Caki2 (cell line): ENCODE results near the gene PAPPA2. TPM values are rescaled to one million over a fixed set of nuclear protein-coding genes. Genes with fewer than 3 reads are reported as not detected.
"Not testable (repeated sequence)": the region's sequence is repeated elsewhere in the genome, so short reads cannot be mapped to it uniquely, and the experiment has no call there.

ENCODE experiments used
- DNase-seq: peaks from one replicate; pipeline ENCODE4 v3.0.0-alpha.2; 2015; ENCODE audit warnings: low read depth
- in situ Hi-C: cut with HindIII; loops from 2 replicates; pipeline ENCODE4 v1.10.0; 2016; ENCODE audit warnings: low sequenced_read_pairs, low pct_unique_long_range_greater_than_20kb, mixed read lengths
- total RNA-seq: library from RNA; depleted of rRNA; stranded (reverse); fragments of >200 nt; shearing (Covaris generic); gene quantifications from 2 replicates; pipeline ENCODE4 v1.2.3, GENCODE V29; 2014; ENCODE audit warnings: low replicate concordance

The PAPPA2 gene
- total RNA-seq, 1 experiment from 2014 or later: not detected

DNA sequence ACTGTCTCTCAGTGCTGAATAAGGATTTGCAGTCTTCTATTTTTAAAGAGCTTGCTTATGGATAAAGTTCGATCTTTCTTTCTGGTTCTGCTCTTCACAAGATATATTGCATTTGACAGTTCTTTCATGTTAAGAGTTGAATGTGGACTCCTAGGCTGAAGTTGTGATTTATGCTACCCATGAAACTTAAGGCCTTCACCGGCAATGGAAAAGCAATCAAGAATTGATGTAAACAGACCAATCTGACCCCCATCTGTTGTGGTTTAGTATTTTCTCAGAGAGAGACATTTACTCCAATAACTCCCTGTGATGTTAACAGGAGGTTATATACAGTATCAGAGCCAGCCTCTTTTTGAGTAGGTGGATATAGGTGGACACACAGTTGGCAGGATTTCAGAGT is 165.8 kb downstream of the PAPPA2 start:
- DNase-seq: no peak
- in situ Hi-C loops: no loop called here

- in situ Hi-C loops: not testable (repeated sequence)
Observed at GRCh38 chr1:176634733-176635132, 171.8 kb downstream of the PAPPA2 start.

GRCh38 chr1:176638713-176639526 is 175.9 kb downstream of the PAPPA2 start:
- no peak for DNase-seq
- in situ Hi-C loops: no loop called here

More at GRCh38 chr1:176634733-176635132, 171.8 kb downstream of the PAPPA2 start:
- DNase-seq: not testable (repeated sequence)

- no peak for DNase-seq
- in situ Hi-C loops: no loop called here
Observed at GRCh38 chr1:176643536-176643935, 180.6 kb downstream of the PAPPA2 start.

DNA sequence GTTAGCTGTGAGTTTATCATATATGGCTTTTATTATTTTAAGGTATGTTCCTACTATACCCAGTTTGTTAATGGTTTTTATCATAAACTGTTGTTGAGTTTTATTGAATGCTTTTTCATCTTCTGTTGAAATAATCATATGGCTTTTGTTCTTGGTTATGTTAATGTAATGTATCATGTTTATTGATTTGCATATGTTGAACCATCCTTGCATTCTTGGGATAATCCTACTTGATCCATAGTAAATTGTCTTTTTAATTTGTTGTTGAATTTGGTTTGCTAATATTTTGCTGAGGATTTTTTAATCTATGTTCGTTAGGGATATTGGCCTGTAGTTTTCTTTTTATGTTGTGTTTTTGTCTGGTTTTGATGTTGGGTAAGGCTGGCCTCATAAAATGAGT is 185.6 kb downstream of the PAPPA2 start:
- in situ Hi-C loops: no loop called here
- no peak for DNase-seq

DNA sequence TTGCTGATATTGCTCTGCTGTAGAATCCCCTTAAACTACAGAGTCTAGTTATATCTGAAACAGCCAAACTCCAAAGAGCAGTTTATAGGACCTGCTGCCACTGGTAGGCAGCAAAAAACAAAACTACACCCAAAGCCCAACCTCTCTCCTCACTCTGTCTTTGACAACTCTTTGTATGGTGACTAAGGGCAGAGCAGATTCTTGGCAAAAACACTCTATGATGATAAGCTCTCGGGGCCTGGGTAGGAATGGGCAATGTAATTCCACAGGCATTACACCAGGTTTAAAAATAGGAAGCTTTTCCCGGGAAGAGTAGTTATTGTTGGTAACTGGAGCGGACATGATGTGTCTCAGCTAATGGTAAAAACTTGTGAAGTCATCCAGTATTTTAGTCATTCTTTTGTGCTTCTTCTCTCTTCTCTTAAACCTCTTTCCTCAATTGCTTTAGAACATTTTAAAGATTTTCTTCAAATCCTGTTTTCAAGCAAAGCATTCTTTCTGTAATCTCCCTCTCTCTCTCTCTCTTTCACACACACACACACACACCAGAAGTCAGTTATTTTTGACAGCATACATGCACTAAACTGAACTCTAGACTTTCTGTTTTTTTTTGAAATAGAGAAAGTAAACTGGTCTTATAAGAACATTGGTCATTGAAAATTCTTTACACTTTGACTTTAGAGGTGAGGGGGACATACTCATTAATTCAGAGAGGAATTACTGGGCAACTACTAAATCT is 193.5 kb downstream of the PAPPA2 start:
- no peak for DNase-seq
- in situ Hi-C loops: no loop called here

GRCh38 chr1:176669782-176670181 is 206.8 kb downstream of the PAPPA2 start:
- in situ Hi-C loops: no loop called here
- no peak for DNase-seq

DNA sequence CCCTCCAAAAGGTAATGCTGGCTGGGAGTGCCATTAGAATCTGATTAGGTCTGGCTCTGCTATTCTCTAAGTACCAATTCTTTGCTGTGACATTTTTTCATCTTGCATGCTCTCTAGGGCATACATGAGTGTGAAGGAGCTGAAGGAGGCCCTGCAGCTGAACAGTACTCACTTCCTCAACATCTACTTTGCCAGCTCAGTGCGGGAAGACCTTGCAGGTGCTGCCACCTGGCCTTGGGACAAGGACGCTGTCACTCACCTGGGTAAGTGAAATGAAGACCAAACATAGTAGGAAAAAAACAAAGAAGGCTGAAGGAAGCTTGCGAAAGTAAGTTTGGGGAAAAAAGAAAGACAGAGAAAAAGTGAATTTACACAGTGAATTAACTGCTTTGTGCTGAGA is 207.9 kb downstream of the PAPPA2 start:
- no peak for DNase-seq
- in situ Hi-C loops: no loop called here

DNA sequence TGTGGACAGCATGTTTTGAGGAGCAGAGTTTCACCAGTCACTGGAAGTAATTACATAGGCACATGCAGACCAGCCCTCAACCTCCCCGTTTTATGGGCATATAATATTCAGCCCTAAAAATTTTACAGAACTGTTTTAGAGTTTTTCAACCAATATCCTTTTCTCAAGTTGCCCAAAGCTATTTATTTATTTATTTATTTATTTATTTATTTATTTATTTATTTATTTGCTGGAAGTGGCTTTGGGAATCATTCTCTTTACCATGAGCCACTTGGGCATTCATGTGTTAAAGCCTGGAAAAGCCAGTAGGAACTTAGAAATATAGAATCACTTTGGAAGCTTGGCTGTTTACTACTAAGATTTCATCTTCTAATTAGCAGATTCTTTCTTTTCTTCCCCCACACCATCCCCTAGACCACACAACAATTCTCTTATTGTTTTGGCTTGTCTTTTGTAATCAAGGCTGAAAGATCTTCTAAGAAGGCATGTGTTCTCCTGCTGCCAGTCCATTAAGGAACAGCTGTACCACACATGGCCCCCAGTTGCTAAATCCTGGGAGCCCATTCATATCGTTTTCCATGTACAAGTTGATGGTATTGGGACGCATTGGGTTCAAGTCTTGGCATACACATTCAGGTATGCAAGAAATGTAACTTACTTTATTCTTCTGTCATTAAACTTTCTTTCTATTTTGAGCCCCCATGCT is 220.0 kb downstream of the PAPPA2 start:
- in situ Hi-C loops: no loop called here
- DNase-seq: no peak

GRCh38 chr1:176691251-176692228 is 228.6 kb downstream of the PAPPA2 start:
- peak; percentile 48 for DNase-seq
- in situ Hi-C loops: no loop called here

DNA sequence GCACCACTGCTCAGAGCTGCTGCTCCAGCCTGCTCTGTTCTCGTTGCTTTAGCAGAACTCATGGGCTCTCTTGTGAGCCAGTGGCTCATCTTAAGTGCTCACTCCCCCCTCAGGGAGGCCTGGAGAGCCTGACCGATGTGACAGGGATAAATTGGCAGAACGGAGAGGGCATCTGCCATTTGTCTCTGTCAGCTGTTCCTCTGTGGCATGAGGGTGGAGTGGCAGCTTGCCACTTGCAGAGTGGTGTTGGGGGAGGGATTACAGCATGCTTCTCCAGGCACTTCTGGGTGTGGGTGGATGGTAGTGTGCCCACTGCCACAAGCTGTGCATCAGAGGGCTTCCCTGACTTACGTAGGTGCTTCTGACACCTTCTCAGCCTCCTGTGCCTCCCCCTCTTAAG is 229.5 kb downstream of the PAPPA2 start:
- in situ Hi-C loops: no loop called here
- DNase-seq: no peak

DNA sequence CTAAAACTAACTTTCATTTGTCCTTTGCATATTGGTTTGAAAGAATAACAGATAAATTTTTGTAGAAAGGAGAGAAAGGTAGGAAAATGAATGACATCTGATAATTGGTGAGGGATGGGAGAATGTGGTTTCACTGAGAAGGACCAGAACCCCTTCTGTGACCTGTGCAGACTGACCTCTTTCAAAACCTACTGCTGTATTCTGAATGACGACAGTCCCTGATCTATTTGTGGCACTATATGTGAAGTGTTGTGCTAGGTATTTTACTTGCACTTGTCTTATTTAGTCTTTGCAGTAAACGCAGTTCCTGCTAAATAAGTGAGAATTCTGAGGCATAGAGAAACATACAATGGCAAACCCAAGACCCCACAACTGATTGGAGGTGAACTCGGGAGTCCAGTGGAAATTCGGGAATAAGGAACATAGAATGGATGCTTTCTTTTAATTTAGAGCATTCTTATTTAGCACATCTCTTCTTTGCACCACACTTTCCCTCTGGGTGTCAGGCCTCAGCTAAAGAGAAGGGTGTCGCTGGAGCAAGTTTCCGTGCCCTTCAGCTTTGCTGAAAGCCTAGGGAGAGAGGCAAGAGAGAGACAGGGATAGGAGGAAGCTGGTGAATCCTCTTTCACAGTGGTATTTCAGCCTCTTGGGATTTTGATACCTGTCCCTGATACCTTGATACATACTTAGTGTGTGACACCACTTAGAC is 230.2 kb downstream of the PAPPA2 start:
- DNase-seq: no peak
- in situ Hi-C loops: no loop called here

GRCh38 chr1:176693697-176694329 is 230.8 kb downstream of the PAPPA2 start:
- in situ Hi-C loops: no loop called here

GRCh38 chr1:176694713-176695112 is 231.7 kb downstream of the PAPPA2 start:
- in situ Hi-C loops: no loop called here

More at GRCh38 chr1:176693697-176694329, 230.8 kb downstream of the PAPPA2 start:
- DNase-seq: no peak

DNA sequence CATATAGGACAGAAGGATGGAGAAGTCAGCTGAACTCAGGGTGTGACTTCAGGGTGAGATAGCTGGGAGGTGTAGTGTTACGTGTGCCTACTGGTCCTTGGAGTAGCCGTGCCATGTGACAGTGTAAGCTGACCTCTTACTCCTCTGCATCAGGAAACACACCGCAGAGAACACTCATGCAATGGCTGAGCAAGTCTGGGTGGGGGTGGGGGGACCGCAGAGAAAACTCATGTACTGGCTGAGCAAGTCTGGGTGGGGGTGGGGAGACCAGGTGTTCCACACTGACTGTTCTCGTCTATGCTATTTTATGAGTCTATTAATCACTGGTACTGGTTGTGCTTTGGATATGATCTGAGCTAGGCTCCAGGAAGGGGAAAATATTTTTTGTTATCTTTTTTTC is 233.1 kb downstream of the PAPPA2 start:
- in situ Hi-C loops: no loop called here

More at GRCh38 chr1:176694713-176695112, 231.7 kb downstream of the PAPPA2 start:
- no peak for DNase-seq

DNA sequence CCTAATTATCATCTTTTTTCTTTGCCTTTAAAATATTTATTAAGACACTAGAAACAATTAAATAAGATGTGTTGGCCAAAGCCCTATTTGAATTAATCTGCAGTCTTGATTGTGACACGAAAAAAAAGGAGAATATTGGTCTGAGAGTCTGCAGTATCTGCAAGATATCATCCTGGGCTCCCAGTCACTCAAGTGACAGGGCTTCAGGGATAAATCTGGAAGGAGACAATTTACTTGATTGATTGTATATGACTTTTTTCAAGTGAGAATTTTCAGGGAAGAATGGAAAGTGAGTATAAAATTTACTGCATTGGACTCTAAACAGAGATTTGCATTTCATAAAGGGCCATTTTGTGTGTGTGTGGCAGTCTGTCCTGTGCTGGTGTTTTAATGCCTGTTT is 233.7 kb downstream of the PAPPA2 start:
- DNase-seq: no peak
- in situ Hi-C loops: no loop called here

More for the DNA sequence above, 233.1 kb downstream of the PAPPA2 start:
- peak; percentile 90 for DNase-seq

DNA sequence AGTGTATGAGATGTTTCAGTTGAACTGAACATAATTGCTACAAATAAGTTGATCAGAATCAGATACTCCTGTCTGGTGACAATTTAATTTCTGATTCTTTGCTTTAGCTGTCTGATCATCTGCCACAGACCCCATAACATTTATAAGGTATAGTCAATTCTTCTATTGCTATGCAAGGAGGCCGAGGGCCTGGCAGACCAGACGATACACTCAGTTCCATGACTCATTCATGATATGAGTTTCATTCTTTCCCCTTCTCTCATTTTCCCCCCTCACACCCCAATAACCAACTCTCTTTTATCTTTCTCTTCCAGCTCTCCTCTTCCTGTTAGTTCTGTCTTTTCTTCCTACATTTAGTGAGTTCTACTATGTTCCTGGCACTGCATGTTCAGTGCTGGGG is 236.8 kb downstream of the PAPPA2 start:
- no peak for DNase-seq
- in situ Hi-C loops: no loop called here
